CD4-positive, alpha-beta T cell treated with Interleukin-4 for 1 hour (primary cell): ENCODE measurements around the gene ADAP2.
"Not testable (repeated sequence)": the region's sequence is repeated elsewhere in the genome, so short reads cannot be mapped to it uniquely, and the experiment has no call there.

Source experiments
- DNase-seq, 2 donors: peaks; one replicate each; pipeline ENCODE4 v3.0.0-alpha.2; 2020 to 2022

ADAP2 gene

DNA sequence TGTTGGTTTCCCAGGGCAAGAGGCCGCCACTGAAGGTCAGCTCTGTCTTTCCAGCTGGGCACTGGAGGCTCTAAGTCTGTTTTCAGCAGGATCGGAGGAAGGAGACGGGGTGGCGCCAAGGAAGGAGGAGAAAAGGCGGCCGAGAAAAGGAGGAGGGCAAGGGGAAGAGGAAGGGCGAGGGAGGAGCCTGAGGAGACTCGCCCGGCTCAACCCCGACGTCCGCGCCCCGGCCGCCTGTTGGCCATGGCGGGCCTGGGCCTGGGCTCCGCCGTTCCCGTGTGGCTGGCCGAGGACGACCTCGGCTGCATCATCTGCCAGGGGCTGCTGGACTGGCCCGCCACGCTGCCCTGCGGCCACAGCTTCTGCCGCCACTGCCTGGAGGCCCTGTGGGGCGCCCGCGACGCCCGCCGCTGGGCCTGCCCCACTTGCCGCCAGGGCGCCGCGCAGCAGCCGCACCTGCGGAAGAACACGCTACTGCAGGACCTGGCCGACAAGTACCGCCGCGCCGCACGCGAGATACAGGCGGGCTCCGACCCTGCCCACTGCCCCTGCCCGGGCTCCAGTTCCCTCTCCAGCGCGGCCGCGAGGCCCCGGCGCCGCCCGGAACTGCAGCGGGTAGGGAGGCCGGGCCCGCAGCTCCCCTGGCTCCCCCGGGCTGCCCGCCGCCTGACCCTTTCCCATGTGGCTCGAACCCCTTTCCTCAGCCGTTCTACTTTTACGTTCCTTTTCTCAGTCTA is 49.3 kb downstream of the ADAP2 start, which contains the start of gene RNF135:
Gene RNF135 (plus strand): TSS at position 209 of the 737 bp plus-strand sequence. CDS start 35 bp downstream, at position 244.
- DNase-seq = peak; percentile 61 to 68

DNA sequence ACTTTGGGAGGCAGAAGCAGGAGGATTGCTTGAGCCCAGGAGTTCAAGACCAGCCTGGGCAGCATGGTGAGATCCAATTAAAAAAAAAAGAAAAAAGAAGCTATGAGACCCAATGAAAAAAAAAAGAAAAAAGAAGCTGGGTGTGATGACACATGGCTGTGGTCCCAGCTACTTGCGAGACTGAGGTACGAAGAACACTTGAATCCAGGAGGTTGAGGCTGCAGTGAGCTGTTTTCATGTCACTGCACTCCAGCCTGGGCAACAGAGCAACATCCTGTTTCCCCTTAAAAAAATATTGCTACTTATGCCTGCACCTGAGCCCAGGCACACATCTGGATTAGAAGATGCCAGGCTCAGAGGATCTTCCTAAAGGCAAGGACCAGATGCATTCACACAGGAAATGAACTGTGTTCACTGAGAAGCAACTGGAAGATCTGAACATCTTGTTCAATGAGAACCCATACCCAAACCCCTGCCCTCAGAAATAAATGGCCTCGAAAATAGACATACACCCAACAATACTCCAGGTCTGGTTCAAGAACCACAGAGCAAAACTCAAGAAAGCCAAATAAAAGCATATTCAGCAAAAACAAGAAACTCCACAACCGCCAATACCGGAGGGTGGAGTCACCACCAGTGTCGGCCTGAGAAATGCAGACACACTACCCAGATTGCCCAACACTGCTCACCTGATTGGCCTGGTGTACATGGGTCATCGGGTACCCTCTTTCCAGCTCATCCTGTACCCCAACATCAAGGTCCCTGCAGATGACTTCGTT is 53.5 kb downstream of the ADAP2 start:
- peak; percentile 19 to 27 for DNase-seq

DNA sequence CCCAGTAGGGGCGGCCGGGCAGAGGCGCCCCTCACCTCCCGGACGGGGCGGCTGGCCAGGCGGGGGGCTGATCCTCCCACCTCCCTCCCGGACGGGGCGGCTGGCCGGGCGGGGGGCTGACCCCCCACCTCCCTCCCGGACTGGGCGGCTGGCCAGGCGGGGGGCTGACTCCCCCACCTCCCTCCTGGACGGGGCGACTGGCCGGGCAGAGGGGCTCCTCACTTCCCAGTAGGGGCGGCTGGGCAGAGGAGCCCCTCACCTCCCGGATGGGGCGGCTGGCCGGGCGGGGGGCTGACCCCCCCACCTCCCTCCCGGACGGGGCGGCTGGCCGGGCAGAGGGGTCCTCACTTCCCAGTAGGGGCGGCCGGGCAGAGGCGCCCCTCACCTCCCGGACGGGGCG is 58.2 kb downstream of the ADAP2 start:
- not testable (repeated sequence) for DNase-seq

DNA sequence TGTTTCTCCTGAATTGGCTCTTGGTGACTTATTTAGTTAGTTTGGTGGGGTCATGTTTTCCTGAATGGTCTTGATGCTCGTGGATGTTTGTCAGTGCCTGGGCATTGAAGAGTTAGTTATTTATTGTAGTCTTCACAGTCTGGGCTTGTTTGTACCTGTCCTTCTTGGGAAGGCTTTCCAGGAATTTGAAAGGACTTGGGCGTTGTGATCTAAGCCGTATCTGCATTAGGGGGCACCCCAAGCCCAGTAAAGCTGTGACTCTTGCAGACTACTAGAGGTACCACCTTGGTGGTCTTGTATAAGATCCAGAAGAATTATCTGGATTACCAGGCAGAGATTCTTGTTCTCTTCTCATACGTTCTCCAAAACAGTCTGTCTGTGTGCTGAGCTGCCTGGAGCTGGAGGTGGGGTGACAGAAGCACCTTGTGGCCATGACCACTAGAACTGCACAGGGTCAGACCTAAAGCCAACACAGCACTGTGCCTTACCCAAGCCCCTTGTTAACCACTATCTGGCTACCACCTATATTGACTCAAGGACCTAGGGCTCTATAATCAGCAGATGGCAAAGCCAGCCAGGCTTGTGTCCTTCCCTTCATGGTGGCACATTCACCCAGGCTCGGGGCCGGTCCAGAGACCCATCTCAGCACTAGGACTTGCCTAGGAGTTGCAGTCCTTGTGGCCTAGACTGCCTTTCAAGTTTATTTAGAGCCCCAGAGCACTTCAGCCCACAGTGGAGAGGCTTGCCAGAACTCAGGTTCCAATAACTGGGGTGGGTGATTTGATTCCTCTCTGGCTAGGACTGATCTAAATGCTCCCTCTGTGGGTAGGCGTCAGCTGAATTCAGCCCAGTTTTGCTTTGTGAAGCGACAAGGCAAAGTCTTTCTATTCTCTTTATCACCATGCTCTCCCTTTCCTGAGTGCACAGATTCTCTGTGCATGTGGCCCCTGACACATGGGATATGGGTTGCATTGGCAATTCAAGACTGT is 60.1 kb downstream of the ADAP2 start:
- no peak for DNase-seq

DNA sequence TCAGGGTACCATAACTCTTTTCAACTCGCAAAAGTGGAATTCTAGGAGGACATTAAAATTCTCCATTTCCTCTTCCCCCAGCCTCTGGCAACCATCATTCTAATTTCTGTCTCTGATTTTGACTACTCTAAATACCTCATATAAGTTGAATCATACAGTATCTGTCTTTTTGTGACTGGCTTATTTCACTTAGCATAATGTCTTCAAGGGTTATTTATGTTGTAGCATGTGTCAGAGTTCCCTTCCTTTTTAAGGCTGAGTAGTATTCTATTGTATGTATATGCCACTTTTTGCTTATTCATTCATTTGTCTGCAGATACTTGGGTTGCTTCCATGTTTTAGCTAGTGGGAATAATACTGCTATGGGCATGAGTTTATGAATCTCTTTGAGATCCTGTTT is 61.1 kb downstream of the ADAP2 start:
- DNase-seq = no peak

DNA sequence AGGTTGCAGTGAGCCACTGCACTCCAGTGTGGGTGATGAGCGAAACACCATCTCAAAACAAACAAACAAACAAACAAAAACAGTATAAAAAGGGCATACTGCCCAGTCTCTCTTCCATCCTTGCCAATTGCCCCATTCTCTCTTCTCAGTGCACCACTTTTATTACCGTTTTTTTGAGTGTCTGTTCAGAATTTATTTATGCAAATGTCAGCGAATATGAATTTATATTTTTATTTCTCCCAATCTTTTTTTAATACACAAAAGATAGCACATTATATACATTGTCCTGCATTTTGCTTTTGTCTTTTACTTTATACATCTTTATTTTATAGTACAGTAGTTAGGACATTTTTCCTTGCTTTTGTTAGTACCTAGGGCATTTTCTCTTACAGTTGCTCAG is 68.7 kb downstream of the ADAP2 start:
- DNase-seq = no peak

DNA sequence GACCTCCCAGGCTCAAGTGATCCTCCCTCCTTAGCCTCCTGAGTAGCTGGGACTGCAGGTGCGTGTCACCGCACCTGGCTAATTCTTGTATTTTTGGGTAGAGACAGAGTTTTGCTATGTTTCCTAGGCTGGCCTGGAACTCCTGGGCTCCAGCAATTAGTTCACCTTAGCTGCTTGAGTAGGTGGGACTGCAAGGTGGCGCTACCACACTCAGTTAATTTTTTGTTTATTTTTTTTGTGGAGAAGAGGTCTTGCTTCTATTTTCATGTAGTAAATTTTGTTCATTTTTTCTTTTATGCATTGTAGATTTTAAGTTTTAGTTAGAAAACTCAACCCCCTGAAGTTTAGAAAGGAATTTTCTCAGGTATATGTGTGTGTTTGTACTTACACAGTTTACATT is 70.8 kb downstream of the ADAP2 start:
- DNase-seq = no peak

DNA sequence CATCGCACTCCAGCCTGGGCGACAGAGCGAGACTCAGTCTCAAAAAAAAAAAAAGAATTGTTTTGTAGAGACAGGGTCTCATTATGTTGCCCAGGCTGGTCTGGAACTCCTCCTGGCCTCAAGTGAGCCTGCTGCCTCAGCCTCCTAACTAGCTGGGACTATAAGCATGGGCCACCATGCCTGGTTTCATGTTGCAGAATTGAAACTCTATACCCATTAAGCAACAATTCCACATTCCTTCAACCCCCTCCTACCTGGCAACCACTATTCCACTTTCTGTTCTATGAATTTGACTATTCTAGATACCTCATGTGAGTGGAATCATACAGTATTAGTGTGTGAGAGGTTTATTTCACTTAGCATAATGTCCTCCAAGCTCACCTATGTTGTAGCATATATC is 73.6 kb downstream of the ADAP2 start:
- no peak for DNase-seq

DNA sequence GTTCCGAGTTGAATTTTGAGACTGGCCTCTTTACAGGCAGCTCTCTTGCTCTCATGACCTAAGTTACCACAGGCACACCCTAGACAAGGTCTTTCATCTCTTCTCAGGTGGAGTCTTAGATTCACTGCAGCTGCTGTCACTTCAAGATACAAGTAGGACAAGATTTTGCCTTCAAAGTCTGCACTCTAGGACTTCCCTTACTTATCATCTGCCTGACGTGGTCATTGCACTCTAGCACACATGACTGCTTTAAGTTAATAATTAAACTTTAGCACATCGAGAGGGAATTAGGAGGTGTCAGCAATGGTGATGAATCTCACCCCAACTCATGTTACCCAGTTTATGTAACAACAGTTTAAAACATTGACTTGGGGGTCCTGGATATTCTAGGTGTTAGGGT is 74.7 kb downstream of the ADAP2 start:
- DNase-seq = no peak

DNA sequence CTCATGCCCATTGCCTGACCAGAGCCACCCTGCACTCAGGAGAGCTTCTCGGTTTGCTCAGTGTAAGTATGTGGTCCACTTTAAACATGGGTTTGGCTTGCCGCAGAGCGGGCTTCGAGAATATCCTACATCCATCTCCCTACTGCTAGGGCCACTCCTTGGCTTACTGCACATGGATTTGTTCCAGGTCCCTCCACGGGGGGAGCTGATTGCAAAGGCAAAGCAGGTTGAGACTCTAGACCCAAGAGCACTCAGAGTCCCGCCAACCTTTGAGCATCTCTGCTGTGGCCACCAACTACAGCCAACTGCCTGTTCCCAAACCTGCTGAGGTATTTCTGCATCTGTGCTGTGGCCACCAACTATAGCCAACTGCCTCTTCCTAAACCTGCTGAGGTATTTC is 75.5 kb downstream of the ADAP2 start:
- DNase-seq = no peak

DNA sequence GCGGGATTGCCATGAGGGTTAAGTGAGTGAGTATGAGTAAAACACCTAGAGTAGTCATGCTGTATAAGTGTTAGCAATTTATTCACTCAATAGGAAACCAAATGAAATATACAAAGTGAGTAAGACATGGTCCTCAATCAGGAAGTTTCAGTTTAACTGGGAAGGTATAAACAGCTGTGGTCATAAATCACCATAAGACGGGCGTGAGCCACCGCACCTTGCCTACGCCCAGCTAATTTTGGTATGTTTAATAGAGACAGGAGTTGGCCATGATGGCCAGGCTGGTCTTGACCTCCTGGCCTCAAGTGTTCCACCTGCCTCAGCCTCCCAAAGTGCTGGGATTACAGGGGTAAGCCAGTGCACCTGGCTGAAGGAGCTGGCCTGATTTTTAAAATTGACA is 76.1 kb downstream of the ADAP2 start:
- DNase-seq = no peak

DNA sequence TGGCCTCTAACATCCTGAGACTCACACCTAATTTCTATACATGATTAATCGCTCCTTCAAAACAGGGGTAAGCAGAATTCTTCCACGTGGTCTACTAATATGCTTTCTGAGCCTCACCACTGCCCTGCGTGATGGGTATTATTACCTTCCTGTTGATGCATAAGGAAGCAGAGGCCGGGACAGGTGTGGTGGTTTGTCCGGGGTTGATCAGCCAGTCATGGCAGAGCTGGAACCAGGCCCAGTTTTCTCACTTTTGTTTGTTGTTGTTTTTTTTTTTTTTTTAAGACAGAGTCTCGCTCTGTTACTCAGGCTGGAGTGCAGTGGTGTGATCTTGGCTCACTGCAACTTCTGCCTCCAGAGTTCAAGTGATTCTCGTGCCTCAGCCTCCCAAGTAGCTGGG is 80.3 kb downstream of the ADAP2 start:
- DNase-seq = no peak

DNA sequence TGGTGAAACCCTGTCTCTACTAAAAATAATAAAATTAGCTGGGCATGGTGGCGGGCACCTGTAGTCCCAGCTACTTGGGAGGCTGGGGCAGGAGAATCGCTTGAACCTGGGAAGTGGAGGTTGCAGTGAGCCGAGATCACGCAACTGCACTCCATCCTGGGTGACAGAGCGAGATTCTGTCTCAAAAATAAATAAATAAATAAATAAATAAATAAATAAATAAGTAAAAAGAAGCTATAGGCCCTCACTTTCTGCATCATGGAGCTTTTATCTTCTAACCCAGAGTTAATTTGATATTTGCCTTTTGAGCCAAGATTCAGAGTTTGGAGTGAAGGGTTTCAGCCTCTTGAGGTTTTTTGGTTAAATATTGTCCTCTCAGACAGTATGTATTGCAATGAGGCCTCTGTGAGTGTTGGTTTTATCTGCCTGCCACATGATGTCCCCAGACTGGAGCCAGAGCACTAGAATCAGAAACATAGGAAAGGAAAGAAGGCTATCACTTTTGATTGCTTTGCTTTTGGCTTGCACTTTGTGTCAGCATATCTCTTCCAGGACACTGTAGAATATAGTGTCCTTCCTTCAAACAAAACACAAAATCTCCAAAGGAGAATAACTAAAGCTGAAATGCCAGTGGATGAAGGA is 81.6 kb downstream of the ADAP2 start:
- DNase-seq = no peak

DNA sequence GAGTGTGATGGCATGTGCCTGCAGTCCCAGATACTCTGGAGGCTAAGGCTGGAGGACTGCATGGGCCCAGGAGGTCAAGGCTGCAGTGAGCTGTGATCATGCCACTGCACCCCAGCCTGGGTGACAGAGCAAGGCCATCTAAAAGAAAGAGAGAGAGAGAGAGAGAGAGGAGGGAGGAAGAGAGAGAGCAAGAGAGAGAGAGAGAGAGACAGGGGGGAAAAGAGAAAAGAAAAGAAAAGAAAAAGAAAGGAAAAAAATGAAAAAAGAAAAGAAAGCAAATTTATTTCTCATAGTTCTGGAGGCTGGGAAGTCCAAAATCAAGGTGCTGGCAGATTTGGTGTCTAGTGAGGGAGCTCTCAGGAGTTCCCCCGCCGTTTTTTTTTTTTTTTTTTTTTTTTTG is 82.4 kb downstream of the ADAP2 start:
- DNase-seq = no peak

DNA sequence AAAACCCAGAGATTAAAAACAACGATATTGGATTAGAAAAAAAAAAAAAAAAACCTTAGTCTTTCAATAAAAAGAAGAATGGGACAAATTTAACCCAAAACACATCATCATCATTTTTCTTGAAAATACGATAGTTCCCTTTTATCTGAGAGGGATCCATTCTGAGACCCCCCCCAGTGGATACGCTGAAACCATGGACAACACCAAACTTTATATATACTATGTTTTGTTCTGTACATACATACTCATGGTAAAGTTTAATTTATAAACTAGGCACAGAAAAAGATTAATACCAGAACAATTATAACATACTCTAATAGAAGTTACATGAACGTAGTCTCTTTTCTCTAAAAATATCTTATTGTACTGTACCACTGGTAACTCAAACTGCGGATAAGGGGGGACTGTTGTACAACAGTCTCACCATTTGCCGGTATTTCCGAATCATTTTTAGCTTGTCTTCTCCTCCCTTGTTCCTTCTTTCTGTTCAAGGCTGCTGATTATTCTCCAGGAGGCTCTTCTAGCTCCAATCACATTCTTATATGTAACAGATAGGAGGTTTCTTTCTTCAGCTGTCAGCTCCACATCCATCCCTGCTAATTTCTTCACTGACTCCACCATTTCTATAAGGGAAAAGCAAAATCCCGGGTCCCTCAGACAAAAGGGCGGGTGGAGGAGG is 86.1 kb downstream of the ADAP2 start:
- no peak for DNase-seq

DNA sequence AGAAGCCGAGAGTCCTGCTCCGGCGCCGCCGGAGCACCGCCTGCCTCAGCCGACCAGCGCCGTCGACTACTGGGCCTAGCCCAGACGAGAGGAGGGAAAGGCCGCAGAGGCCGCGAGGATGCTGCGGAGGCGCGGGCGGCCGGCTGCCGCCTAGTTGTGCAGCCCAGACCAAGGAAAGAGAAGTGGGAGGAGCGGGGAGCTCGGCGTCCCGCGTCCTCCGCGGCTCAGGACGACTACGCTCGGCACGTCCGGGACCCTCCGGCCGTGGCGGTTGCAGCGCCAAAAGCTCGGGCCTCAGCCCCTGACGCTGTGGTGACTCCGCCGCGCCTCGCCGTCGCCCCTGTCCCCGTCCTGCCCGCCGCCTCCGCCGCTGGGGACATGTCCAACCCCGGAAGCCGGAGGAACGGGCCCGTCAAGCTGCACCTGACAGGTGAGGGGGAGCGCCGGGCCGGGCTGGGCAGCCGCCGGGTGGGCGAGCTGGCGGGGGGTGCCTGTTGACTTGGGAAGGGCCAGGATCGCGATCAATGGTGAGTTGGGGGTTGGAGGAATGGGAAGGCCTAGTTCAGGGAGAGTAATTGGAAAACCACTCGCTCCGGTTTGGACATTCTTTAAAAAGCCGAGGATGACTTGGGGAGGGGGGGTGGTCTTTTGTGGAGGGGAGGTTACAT is 86.8 kb downstream of the ADAP2 start:
- DNase-seq = peak; percentile 37 to 54
